ENCODE results near the gene RBPMS2.

The RBPMS2 gene

GRCh38 chr15:64749167-64749566 is 26.2 kb downstream of the RBPMS2 start:
- TF ChIP-seq GATA3 (IDR thresholded peaks at IDR 0.05; ENCODE audit: low read depth, low read length) = no peak
- no peak for TF ChIP-seq GATA2 (IDR thresholded peaks at IDR 0.05; ENCODE audit: low read depth, low read length)

- no peak for TF ChIP-seq GATA3 (IDR thresholded peaks at IDR 0.05; ENCODE audit: low read depth, low read length)
- no peak for TF ChIP-seq GATA2 (IDR thresholded peaks at IDR 0.05; ENCODE audit: low read depth, low read length)
Observed at GRCh38 chr15:64748251-64748650, 27.1 kb downstream of the RBPMS2 start.

DNA sequence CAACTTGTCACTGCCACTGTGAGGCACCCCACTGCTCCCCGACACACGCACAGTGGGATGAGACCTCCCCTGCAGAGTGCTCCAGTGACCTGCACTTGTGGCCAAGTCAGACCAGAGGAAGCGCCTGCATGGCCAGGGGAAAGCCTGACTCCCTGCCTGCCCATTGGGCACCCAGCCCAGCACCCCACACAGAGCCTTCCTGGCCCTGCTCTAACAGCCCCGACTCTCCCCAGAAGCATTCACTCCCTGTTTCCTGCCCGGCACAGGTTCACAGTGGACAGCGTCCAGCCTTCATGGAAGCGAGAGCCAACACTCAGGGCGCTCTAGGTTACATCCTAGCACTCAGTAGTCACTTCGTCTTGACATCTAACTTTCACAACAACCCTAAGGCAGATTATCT is 27.8 kb downstream of the RBPMS2 start:
- TF ChIP-seq GATA3 (IDR thresholded peaks at IDR 0.05; ENCODE audit: low read depth, low read length) (no peak), GATA2 (IDR thresholded peaks at IDR 0.05; ENCODE audit: low read depth, low read length) (no peak)

DNA sequence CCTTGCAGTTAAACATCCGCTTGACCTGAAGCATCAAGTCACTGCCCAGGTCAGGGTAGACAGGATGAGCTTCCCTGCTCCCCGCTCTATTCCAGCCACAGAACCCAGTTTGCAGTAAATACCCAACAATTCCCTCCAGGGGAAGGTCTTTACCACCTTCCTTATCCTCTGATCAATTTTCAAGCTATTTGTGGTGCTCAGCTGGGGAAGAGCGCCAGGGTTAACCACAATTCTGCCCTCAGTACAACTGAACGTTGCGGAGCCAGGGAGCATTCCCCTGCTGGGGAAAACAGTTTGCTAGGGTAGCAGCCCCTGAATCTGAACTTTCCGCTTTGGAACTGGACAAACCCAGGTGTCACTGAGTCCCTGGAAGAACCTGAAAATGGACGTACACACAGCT is 28.5 kb downstream of the RBPMS2 start:
- TF ChIP-seq GATA2 (IDR thresholded peaks at IDR 0.05; ENCODE audit: low read depth, low read length) (no peak), GATA3 (IDR thresholded peaks at IDR 0.05; ENCODE audit: low read depth, low read length) (no peak)

DNA sequence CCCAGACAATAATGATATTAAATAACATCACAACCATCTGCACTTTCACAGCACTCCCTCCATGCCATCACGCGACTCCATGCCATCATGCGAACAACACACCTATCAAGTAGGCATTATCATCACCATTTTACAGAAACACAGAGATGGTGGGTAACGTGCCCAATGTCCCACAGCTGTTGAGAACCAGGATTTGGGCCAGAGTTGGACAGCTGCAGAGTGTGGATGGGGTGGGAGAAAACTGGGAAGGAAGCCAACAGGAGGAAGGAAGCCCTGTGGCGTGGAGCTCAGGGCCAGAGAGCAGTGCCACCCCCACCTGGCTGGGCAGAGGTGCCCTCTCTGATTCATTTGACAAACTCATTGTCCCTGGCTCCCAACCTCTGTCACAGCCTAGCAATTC is 29.0 kb downstream of the RBPMS2 start:
- TF ChIP-seq GATA2 (IDR thresholded peaks at IDR 0.05; ENCODE audit: low read depth, low read length) (no peak), GATA3 (IDR thresholded peaks at IDR 0.05; ENCODE audit: low read depth, low read length) (no peak)

- TF ChIP-seq GATA2 (IDR thresholded peaks at IDR 0.05; ENCODE audit: low read depth, low read length) (no peak), GATA3 (IDR thresholded peaks at IDR 0.05; ENCODE audit: low read depth, low read length) (no peak)
Observed at GRCh38 chr15:64743691-64744090, 31.7 kb downstream of the RBPMS2 start.

- TF ChIP-seq GATA2 (IDR thresholded peaks at IDR 0.05; ENCODE audit: low read depth, low read length) = no peak
Observed at GRCh38 chr15:64742921-64743320, 32.5 kb downstream of the RBPMS2 start.

GRCh38 chr15:64742385-64742784 is 33.0 kb downstream of the RBPMS2 start:
- no peak for TF ChIP-seq GATA2 (IDR thresholded peaks at IDR 0.05; ENCODE audit: low read depth, low read length)
- TF ChIP-seq GATA3 (IDR thresholded peaks at IDR 0.05; ENCODE audit: low read depth, low read length) = no peak

DNA sequence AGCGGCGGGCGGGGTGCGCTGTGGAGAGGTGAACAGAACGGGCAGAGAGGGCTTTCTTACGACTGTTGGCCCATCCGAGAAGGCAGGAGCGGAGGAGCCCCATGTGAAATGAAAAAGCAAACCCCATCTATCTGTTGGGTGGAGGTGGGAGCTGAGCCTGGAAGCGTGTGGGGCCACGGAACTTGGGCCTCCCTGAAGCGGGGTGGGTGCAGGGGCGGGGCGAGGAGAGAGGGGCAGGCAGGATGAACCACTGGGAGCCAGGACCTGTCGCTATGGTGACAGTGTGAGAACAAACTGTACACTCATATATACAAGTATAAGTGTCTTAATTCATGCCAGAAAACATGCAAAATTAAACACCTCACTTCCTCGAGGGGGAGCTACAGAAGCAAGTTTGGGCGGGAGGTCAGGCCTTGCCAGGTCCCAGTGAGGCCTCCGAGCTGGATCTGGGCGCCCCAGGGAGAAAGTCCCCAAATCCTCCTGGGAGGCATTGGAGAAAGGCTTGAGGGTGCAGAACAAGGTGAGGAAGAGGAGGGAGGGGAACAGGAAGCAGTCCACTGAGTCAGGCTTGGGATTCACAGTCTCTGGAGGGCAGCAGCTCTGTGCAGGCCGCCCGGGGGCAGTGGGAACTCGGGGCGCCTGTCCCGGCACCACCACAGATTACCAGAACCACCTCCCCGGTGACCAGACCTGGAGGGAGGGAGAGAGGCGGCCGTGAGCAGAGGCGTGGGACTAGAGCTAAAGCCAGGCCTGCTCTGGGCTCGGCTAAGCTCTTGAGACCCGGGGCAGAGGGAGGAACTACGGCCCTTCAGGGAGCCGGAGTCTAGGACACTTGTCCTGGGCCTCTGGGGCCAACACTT is 34.8 kb downstream of the RBPMS2 start:
- TF ChIP-seq GATA2 (IDR thresholded peaks at IDR 0.05; ENCODE audit: low read depth, low read length) = no peak
- no peak for TF ChIP-seq GATA3 (IDR thresholded peaks at IDR 0.05; ENCODE audit: low read depth, low read length)

GRCh38 chr15:64739577-64740143 is 35.7 kb downstream of the RBPMS2 start:
- TF ChIP-seq GATA2 (IDR thresholded peaks at IDR 0.05; ENCODE audit: low read depth, low read length) = no peak
- TF ChIP-seq GATA3 (IDR thresholded peaks at IDR 0.05; ENCODE audit: low read depth, low read length) = no peak

- TF ChIP-seq GATA2 (IDR thresholded peaks at IDR 0.05; ENCODE audit: low read depth, low read length) (no peak), GATA3 (IDR thresholded peaks at IDR 0.05; ENCODE audit: low read depth, low read length) (no peak)
Observed at GRCh38 chr15:64739156-64739555, 36.2 kb downstream of the RBPMS2 start.

- no peak for TF ChIP-seq GATA3 (IDR thresholded peaks at IDR 0.05; ENCODE audit: low read depth, low read length)
- TF ChIP-seq GATA2 (IDR thresholded peaks at IDR 0.05; ENCODE audit: low read depth, low read length) = no peak
Observed at GRCh38 chr15:64738226-64739095, 36.9 kb downstream of the RBPMS2 start.

DNA sequence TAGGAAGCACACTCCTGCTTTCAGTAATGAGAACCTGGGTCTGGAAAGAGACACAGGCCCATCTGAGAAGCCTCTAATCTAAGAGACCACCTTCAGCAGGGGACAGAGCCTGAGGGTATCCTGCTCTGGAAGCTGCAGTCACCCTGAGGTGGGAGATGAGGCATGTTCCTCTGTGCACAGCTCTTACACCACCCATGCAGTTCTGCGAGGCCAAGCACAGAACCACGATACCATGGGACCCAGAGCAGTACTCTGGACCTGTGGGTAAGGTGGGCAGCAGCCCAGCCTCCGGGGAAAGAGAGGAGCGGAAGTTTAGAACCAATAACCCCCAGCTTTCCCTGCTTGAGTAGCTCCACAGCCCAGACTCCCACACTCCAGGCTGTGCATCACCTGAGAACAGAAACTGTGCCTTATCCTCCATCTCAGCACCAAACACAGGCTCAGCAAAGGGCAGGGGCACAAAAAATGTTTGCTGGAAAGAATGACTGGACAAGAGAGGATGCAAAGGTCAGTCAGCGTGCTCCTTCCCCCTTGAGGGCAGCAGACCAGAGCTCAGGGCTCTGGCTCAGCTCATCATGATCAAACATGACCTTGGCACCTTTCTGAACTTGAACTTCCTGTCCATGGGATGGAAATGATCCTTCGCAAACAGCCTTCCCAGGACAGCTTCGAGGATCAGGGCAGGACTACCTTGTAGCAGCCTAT is 43.1 kb downstream of the RBPMS2 start:
- TF ChIP-seq GATA2 (IDR thresholded peaks at IDR 0.05; ENCODE audit: low read depth, low read length) (no peak), GATA3 (IDR thresholded peaks at IDR 0.05; ENCODE audit: low read depth, low read length) (no peak)

GRCh38 chr15:64731805-64732151 is 43.6 kb downstream of the RBPMS2 start:
- TF ChIP-seq GATA3 (IDR thresholded peaks at IDR 0.05; ENCODE audit: low read depth, low read length) (no peak), GATA2 (IDR thresholded peaks at IDR 0.05; ENCODE audit: low read depth, low read length) (no peak)

All from SH-SY5Y (cell line).